Keratinocyte (primary cell): ENCODE measurements around the gene PHF2. TPM values are rescaled to one million over a fixed set of nuclear protein-coding genes. Genes with fewer than 3 reads are reported as not detected.

Experiments used
- DNase-seq: peaks from one replicate; pipeline ENCODE4 v3.0.0-alpha.2; 2011; ENCODE audit warnings: low read depth, missing footprints, low spot score
- FAIRE-seq: peaks from 2 replicates; lab custom pipeline; 2011; peaks lifted over from hg19 to GRCh38; lab: Jason Lieb, UNC
- H2AFZ ChIP-seq: 2 replicates; pipeline ENCODE4 v1.6.0; 2012; ENCODE audit warnings: low read length, control low read depth, inconsistent platforms; ENCODE audit not compliant: control insufficient read depth
- H3K27ac ChIP-seq: 2 replicates; pipeline ENCODE4 v1.5.1; 2011; ENCODE audit warnings: low read length; ENCODE audit not compliant: control insufficient read depth, insufficient read depth
- H3K27me3 ChIP-seq: 3 replicates; pipeline ENCODE4 v1.6.0; 2011; ENCODE audit warnings: low read length; ENCODE audit not compliant: control insufficient read depth, insufficient read depth; ENCODE audit errors: extremely low read depth
- H3K36me3 ChIP-seq, 2 experiments: 2 replicates in 1 of 2; 3 replicates in 1 of 2; pipeline ENCODE4 v1.5.1; 2011; ENCODE audit warnings: low read length in 2 of 2, mild to moderate bottlenecking in 1 of 2; ENCODE audit not compliant: control insufficient read depth in 2 of 2, insufficient read depth in 2 of 2; ENCODE audit errors: extremely low read depth in 1 of 2
- H3K4me1 ChIP-seq: 3 replicates; pipeline ENCODE4 v1.5.1; 2011; ENCODE audit warnings: low read length; ENCODE audit not compliant: control insufficient read depth, insufficient read depth; ENCODE audit errors: extremely low read depth
- H3K4me2 ChIP-seq: 3 replicates; pipeline ENCODE4 v1.6.0; 2011; ENCODE audit warnings: low read depth, low read length; ENCODE audit not compliant: control insufficient read depth, insufficient read depth; ENCODE audit errors: extremely low read depth
- H3K4me3 ChIP-seq, 3 experiments: fragments of 200-600 bp in 1 of 3; sonication (generic) in 1 of 3; 2 replicates in 2 of 3; 3 replicates in 1 of 3; pipeline ENCODE4 v1.5.1; 2011 to 2016; ENCODE audit warnings: low read length in 3 of 3, mild to moderate bottlenecking in 3 of 3, control low read depth in 2 of 3, inconsistent platforms in 1 of 3, low read depth in 1 of 3, mixed read lengths in 1 of 3, mixed run types in 1 of 3, moderate library complexity in 1 of 3; ENCODE audit not compliant: control insufficient read depth in 2 of 3, insufficient read depth in 2 of 3; ENCODE audit errors: extremely low read depth in 1 of 3
- H3K79me2 ChIP-seq: 2 replicates; pipeline ENCODE4 v1.6.0; 2012; ENCODE audit warnings: low read length; ENCODE audit not compliant: control insufficient read depth, insufficient read depth
- H3K9ac ChIP-seq: 3 replicates; pipeline ENCODE4 v1.6.0; 2011; ENCODE audit warnings: low read length; ENCODE audit not compliant: control insufficient read depth, insufficient read depth; ENCODE audit errors: extremely low read depth
- H3K9me1 ChIP-seq: 3 replicates; pipeline ENCODE4 v1.6.0; 2011; ENCODE audit warnings: low read length; ENCODE audit not compliant: control insufficient read depth, insufficient read depth; ENCODE audit errors: extremely low read depth
- H3K9me3 ChIP-seq: 2 replicates; pipeline ENCODE4 v1.5.1; 2012; ENCODE audit warnings: low read depth, low read length; ENCODE audit not compliant: control insufficient read depth
- H4K20me1 ChIP-seq: 3 replicates; pipeline ENCODE4 v1.6.0; 2011; ENCODE audit warnings: low read length; ENCODE audit not compliant: control insufficient read depth, insufficient read depth; ENCODE audit errors: extremely low read depth
- EZH2 ChIP-seq: IDR thresholded peaks from one replicate; pipeline ENCODE4 v1.6.1; 2012; ENCODE audit warnings: inconsistent platforms, mild to moderate bottlenecking, low read length, moderate library complexity
- dilution Hi-C: fragments of 300-500 bp; cut with MboI; formaldehyde crosslinking; loops from one replicate; pipeline ENCODE4 v1.7.0; 2020; ENCODE audit warnings: low sequenced_read_pairs; ENCODE audit not compliant: extremely low pct_ligation_motif_present
- polyA plus RNA-seq, 5 experiments: library from polyadenylated mRNA; depleted of rRNA in 3 of 5; stranded (reverse) in 3 of 5; stranded (forward) in 1 of 5; unstranded in 1 of 5; fragments of >200 nt; gene quantifications; 1 replicate in 1 of 5; 2 replicates in 3 of 5; 3 replicates in 1 of 5; pipeline versions ENCODE4 v1.2.1 to v1.2.3, GENCODE V29; 2011 to 2012; ENCODE audit warnings: missing spikeins in 2 of 5, low read depth in 1 of 5, low replicate concordance in 1 of 5
- TF ChIP-seq, protein P1 (sequence below), 3 experiments: IDR thresholded peaks in 1 of 3; conservative IDR thresholded peaks in 1 of 3; optimal IDR thresholded peaks in 1 of 3; 2 replicates in 2 of 3; 3 replicates in 1 of 3; pipeline versions ENCODE3 to v1.5.1; 2011; ENCODE audit warnings: low read length in 3 of 3, mild to moderate bottlenecking in 3 of 3, moderate library complexity in 2 of 3, control low read depth in 1 of 3, inconsistent platforms in 1 of 3; ENCODE audit not compliant: insufficient read depth in 2 of 3; ENCODE audit errors: extremely low read depth in 1 of 3

Gene PHF2
- polyA plus RNA-seq, 1 donor (not counting 4 experiments of a cell fraction or from before 2014, with no cell fraction given) = 5.1 TPM

DNA sequence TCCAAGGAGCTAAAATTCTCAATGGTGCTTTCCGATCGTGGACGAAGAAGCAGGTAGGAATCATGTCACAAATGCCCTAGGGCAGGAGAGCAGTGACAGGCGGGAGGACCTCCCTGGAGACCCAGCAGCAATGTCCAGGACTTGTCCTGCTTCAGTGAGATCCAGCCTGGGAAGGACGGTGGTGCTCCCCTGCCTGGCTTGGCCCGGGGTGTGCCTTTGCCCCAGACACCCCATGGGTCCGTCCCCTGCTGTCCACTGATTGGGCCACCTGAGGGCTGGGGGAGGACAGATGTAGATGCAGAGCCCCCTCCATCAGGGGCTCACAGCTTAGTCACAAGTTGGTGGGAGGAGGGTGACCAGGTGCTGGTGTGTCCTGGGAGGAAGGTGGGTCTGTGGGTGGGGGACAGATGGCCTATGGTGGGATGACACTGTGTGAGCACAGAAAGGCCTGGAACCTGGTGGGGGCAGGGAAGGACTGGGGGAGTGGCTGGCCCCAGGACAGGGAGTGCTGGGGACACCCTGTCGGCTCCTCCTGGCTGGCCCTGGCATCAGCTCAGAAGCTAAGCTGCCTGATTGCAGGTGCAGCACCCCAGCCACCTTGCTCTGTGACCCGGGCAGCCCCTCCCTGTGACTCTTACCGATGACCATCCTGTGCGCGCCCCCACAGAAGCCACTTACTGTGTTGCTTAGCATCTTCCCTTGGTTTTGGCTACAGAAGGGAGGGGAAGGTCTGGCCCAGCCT is 82.0 kb downstream of the PHF2 start:
- no peaks in the 10 kb centered on the region for H3K27me3 ChIP-seq
- H3K27ac ChIP-seq = no peak overlapping the region
- dilution Hi-C loops = no loop called here
- DNase-seq (no peak), FAIRE-seq (no peak)
- TF ChIP-seq, protein P1, sequence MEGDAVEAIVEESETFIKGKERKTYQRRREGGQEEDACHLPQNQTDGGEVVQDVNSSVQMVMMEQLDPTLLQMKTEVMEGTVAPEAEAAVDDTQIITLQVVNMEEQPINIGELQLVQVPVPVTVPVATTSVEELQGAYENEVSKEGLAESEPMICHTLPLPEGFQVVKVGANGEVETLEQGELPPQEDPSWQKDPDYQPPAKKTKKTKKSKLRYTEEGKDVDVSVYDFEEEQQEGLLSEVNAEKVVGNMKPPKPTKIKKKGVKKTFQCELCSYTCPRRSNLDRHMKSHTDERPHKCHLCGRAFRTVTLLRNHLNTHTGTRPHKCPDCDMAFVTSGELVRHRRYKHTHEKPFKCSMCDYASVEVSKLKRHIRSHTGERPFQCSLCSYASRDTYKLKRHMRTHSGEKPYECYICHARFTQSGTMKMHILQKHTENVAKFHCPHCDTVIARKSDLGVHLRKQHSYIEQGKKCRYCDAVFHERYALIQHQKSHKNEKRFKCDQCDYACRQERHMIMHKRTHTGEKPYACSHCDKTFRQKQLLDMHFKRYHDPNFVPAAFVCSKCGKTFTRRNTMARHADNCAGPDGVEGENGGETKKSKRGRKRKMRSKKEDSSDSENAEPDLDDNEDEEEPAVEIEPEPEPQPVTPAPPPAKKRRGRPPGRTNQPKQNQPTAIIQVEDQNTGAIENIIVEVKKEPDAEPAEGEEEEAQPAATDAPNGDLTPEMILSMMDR (optimal IDR thresholded peaks at IDR 0.05 in 1 of 3, IDR thresholded peaks at IDR 0.05 in 1 of 3, conservative IDR thresholded peaks at IDR 0.05 in 1 of 3; ENCODE audit: extremely low read depth in 1 of 3, insufficient read depth in 2 of 3, low read length in 3 of 3) = no peak
- no peak for TF ChIP-seq EZH2
- H3K9me3 ChIP-seq = no peaks in the 10 kb centered on the region
- no peak overlapping the region for H3K4me3 ChIP-seq
- no peak overlapping the region for H2AFZ ChIP-seq
- H3K9ac ChIP-seq = no peak overlapping the region
- no peaks in the 10 kb centered on the region for H3K4me1 ChIP-seq
- no peaks in the 10 kb centered on the region for H3K79me2 ChIP-seq
- no peaks in the 10 kb centered on the region for H4K20me1 ChIP-seq
- no peak overlapping the region for H3K4me2 ChIP-seq
- peaks cover 3 to 14% of the 10 kb centered on the region in 2 experiments for H3K36me3 ChIP-seq
- no peaks in the 10 kb centered on the region for H3K9me1 ChIP-seq

DNA sequence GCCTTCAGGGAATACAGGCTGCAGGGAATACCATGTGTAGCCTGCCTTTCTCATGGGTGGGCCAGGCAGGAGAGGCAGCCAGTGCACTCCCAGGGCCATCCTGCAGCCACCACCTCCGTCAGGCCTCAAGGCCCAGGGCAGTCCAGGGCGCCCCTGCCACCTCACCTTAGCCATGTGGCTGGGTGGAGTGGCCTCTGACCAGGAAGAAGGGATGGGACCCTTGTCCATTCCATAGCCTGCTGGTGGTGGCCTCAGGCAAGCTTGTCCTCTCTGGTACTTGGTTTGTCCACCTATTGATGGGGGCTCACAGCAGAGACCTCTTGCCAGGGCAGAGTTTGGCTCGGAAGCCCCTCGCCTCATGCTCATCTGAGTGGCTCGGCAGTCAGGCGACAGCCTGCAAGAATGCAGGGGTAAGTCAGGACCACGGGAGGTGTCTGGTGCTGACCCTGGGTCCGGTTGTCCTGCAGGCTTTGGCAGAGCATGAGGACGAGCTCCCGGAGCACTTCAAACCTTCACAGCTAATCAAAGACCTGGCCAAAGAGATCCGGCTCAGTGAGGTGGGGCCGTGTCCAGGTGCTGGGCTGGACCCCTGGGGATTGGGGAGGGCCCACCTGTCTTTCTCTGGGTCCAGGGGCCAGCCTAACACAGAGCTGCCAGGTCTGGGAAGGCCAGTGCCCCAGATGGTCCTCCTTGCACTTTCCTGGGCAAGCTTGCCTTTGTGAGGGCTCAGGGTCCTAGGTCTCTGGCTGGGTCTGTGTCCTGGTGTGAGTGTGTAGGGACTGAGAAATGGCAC is 82.9 kb downstream of the PHF2 start:
- no peaks in the 10 kb centered on the region for H3K9me3 ChIP-seq
- H3K36me3 ChIP-seq = peaks cover 3 to 11% of the 10 kb centered on the region in 2 experiments
- no peaks in the 10 kb centered on the region for H3K4me1 ChIP-seq
- H3K9ac ChIP-seq = no peak overlapping the region
- H3K4me3 ChIP-seq = no peak overlapping the region
- dilution Hi-C loops = no loop called here
- no peak overlapping the region for H3K4me2 ChIP-seq
- no peak overlapping the region for H2AFZ ChIP-seq
- H4K20me1 ChIP-seq = no peaks in the 10 kb centered on the region
- H3K9me1 ChIP-seq = no peaks in the 10 kb centered on the region
- TF ChIP-seq EZH2 = no peak
- TF ChIP-seq, protein P1 (optimal IDR thresholded peaks at IDR 0.05 in 1 of 3, IDR thresholded peaks at IDR 0.05 in 1 of 3, conservative IDR thresholded peaks at IDR 0.05 in 1 of 3; ENCODE audit: extremely low read depth in 1 of 3, insufficient read depth in 2 of 3, low read length in 3 of 3) = no peak
- FAIRE-seq = no peak
- no peaks in the 10 kb centered on the region for H3K27me3 ChIP-seq
- H3K27ac ChIP-seq = no peak overlapping the region
- no peak for DNase-seq
- no peaks in the 10 kb centered on the region for H3K79me2 ChIP-seq
